GM18858 (cell line): Measurements from ENCODE around the gene BMPR1A.
"Not testable (repeated sequence)": the region's sequence is repeated elsewhere in the genome, so short reads cannot be mapped to it uniquely, and the experiment has no call there.

Source experiments
- ATAC-seq: cut with Tn5 transposase; IDR thresholded peaks from one replicate; pipeline ENCODE4 v1.9.1; 2021; ENCODE audit not compliant: unreplicated experiment

Gene BMPR1A

DNA sequence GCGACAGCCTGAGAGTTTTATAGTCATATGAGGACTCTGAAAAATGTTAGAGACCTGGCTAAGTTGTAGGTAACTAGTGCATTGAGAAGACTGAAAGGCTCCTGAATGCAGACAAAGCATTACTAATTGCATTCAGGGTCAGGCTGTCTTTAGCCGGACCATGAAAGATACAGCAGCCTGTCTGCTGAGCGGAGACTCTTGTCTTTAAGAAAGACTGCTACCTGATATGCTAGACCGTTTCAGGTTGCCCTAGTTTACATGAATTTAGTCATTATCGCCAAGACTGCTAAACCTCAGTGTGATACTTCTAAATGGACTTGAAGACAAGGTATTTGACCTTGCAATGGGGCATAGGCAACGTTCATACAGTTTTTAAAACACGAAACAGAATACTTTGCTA, 81.2 kb downstream of the BMPR1A start:
- ATAC-seq: no peak

DNA sequence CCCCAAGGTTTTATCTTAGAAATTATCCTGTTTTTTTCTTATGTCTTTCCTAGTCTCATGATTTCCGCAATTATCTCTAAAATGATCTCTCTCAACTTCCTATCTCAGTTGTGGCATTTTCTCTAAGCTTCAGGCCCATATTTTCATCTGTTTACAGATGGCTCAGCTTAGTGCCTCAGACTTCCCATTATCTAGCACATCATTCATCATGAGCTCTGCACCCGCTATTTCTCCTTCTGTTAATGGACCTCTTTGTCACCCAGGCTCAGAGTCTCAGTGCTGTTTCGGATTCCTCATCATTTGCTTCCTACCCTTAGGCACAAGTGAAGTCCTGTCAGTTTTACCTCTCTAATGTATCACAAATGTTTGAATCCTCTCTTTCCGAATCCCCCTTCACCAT, 84.1 kb downstream of the BMPR1A start:
- ATAC-seq: no peak

DNA sequence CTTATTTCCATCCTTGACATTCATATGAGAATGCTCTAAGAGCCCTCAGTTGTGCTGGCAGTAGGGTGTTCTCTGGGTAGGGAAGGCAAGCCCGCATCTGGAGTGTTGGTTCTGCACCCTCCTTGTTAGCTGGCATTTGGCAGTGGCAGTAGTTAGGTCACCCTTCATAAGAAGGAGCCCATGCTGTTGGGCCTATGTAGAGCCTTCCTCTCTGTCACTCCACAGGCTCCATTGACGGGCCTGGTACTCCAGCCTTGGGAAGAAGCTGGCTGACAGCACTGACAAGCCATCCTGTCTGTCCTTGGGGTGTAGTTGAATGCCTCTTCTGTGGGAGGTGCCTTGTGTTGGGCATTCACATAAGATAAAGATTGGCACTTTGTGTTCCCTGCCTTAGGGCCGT, 89.7 kb downstream of the BMPR1A start:
- ATAC-seq: no peak

DNA sequence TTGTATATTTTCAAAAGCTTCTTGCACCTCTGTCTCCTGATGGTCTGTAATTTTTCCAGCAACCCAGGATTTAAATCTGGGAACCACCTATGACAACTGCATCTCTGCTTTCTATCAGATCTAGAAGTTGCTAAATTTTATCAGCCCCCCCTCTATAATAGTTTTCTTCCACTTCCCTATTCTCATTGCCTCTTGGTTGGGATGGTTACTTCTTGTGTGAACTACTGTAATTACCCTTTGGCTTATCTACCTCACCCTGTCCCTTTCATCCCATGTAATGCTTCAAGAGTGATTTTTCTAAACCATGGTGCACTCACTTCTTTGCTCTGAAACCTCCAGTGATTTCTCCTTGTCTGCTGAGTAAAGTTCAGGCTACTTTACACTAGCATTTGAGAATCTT, 92.3 kb downstream of the BMPR1A start:
- no peak for ATAC-seq

DNA sequence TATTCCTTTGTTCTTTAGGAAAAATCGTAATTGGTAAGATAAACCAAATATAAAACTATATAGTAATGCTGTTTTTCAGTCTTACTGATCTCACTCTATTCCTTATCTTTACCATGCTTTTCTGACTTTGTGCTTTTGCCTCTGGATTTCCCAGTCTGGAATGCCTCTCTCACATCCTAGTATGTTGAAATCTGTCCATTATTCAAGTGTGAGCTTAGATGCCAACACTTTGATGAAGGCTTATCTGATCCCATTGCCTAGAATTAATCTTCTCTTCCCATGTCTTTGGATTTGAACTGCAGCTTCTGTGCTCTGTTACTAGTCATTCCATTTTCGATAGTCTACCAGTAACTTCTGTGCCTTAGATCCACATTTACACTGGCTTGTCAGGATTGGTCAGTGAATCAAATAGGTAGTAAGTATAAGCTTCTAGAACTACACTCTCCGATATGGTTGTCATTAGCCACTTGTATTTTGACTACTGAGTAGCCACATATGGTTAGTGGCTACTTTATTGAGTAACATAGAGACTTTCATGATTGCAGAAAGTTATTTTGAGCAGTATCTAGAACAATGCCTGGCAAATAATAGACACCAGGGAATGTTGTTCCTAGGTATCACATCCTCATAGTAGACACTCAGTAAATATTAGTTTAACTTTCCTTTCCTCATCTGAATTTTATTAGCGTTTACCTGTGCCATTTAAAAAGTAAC, 92.9 kb downstream of the BMPR1A start:
- peak; percentile 94 for ATAC-seq

DNA sequence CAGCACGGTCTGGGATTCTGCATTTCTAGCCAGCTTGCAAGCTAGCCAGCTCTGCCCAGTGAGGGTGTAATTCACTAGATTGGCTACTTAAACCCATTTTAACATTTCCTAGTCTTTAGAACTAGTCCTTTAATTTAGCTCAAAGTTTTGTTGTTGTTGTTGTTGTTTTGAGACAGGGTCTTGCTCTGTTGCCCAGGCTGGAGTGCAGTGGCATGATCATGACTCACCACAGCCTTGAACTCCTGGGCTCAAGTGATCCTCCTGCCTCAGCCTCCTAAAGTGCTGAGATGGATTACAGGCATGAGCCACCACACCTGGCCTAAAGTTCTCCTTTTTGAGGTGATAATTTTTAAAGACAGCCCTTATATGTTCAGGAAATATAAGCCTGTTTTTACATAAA, 94.1 kb downstream of the BMPR1A start:
- ATAC-seq: no peak

DNA sequence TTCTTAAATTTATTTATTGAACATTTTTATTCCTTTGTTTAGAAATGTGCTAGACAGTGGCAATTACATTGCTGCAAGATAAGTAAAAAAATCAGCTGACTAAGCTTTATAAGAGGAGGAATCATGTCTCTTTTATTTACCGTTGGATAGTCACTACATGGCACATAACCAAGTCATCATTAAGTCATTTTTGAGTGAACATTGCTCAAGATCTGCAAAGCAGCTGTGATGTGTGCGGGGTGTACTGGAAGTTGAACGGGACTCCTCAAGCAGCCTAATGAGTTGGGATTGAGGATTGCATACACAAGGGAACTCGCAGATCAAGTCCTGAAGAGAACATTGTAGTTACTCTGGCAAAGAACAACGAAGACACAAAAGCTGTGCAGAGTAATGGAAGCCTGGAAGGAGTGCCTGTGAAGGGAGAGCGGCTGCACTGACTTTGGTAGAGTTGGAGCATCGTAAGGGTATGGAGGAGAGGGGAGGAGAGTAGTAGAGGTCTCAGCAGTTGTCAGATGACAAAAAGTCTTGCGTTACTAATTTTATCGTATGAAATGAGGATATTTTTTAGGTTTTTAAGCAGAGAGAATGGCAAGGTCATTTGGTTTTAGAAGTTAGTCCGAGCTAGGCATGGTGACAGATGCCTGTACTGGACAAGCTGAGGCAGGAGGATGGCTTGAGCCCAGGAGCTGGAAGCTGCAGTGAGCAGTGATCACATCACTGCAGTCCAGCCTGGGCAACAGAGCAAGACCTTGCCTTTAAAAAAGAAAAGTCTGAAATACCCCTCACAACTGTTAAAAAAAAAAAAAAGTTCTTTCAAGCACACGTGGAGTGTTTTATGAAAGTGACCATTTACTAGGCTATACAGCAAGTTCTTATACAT, 95.1 kb downstream of the BMPR1A start:
- ATAC-seq: no peak

DNA sequence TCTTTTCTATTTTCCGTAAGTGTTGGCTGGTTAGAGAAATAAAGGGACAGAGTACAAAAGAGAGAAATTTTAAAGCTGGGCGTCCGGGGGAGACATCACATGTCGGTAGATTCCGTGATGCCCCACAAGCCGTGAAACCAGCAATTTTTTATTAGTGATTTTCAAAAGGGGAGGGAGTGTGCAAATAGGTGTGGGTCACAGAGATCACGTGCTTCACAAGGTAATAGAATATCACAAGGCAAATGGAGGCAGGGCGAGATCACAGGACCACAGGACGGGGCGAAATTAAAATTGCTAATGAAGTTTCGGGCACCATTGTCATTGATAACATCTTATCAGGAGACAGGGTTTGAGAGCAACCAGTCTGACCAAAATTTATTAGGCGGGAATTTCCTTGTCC, 97.2 kb downstream of the BMPR1A start:
- ATAC-seq: not testable (repeated sequence)

DNA sequence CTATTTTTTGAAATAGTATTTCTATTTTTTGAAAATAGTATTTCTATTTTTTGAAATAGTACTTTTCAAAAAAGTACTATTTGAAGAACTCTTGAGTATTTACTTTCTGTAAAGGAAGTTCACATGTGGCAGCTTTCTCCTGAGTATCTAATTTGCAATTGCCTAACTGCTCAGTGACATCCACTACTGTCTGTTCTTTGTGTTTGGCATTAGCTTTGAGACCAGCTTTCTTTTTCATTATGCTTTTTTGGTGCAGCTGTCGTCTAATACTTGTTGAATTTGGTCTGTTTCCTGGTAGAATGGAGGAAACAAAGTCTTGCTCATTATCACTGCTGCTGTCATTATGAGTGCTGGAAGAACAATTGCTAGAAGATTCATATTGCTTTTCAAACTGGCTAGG, 99.1 kb downstream of the BMPR1A start:
- no peak for ATAC-seq

DNA sequence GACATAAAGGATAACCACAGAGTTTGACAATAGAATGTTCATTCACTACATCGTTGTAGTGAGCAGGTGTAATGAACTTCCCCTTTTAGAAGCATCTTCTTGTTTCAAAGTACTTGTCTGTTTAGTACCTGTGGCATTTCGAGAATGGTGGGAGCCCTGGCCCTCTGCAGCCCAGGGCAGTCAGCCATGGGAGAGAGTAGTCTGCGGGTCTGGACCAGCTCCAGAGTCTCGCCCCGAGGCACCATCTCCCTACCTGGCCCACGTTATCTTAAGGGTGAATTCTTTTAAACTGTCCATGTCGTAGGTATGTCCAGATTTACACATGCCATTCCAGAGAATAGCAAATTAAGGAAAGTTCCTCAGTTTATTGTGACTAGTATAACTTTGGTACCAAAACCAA, 99.7 kb downstream of the BMPR1A start:
- ATAC-seq: no peak

DNA sequence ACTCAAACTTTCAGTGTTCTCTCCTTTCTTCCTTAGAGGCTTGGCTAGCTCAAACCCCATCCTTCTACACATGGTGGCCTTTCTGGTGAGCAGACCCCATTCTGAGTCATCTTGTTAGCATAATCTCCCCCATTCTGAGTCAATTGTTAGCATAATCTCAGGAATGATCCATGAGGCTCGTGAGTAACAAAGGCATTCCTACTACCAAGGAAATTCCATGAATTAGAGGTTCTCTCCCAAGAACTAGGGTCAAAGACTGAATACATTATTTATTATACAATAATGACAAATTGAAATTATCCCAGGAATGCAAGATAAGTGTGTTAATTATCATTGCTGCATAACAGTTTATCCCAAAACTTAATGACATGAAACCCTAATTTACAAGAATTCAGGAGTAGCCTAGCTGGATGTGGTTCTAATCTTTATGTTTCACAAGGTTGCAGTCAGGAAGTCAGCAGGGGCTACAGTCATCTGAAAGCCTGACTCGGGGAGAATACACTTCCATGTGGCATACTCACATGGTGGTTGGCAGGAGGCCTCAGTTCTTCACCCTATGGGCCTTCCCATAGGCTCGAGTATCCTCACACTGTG, 100.8 kb downstream of the BMPR1A start:
- no peak for ATAC-seq

DNA sequence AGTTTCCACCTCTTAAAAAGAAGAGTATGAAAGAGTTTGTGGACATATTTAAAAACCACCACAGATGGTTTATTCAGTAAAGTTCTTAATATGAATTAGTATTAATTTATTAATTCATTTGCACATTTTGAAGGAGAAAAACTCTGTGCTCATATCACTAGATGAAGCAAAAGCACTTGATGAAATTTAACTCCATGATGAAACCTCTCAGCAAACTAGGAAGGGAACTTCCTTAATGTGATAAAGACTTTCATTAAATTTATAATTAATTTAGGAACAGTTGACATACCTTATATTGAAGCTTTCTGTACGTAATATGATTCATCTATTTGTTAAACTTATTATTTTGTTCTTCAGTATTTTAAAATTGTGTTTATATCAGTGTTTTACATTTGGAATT, 101.6 kb downstream of the BMPR1A start:
- no peak for ATAC-seq

DNA sequence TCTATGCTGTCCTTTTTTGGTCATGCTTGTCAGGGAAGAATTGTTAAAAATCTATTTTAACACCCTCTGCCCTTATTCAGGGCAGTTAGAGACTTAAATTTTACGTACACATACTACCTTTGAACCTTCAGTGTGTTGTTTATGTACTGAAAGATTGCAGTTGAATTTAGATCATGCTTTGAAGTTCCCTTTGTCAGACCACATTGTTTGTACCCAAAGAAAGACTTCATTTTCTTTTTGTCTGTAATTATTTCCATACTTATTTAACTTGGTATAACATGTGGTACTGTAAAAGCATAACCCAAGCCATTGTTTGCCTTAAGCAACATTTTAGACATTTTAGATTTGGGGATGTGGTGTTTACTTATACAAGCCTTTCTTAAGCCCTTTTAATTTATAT, 104.9 kb downstream of the BMPR1A start:
- ATAC-seq: no peak

DNA sequence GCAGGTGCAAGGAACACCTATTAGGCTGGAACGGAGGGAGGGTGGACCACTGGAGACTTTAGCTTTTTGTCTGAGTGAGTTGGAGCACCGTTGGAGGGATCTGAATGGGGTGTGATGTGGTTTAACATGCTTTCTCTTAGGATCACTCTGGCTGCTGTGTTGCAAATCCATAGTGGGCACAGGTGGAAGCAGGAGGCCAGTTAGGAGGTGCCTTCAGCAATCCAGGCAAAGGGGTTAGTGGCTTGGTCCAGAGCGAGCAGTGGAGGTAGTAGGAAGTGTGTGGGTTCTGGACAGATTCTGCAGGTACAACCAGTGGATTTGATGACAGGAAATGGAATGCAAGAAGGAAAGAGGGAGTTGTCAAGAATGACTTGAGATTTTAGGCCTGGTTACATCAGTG, 106.0 kb downstream of the BMPR1A start:
- no peak for ATAC-seq

DNA sequence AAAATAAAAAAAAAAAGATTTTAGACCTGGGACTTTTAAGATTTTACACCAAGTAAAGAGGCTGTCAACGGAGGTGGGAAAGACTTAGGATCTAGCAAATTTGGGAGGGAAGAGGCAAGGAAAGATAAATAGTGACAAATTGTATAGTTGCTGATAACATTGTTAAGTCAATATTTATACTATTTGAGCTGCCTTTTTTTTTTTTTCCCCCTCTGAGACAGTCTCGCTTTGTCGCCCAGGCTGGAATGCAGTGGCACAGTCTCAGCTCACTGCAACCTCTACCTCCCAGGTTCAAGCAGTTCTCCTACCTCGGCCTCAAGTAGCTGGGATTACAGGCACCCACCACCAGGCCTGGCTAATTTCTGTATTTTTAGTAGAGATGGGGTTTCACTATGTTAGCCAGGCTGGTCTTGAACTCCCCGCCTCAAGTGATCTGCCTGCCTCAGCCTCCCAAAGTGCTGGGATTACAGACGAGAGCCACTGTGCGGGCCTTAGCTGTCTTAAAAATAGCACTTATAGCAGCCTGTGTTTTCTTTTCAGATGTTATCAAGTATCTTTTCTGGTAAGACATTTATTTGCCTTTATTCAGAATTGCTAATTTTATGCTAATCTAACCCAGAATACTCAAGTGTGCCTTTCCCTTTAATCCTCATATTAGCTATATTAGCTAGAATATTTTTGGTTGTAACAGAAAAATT, 106.5 kb downstream of the BMPR1A start:
- no peak for ATAC-seq

DNA sequence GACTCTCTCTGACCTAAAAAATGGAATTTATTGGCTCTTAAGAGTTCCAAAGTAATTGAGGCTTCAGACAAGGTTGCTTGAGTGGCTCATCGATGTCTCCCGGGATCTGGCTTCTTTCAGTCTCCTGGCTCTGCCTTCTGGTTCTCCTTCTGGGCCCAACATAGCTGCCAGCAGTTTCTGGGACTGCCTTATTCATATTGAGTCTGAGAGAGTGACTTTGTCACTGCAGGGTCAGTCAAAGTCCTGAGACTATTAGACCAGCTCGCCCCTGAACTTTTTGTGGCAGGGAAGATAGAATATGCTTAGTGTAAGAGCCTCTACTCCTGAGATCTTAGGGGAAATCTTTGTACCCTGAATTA, 107.0 kb downstream of the BMPR1A start:
- no peak for ATAC-seq

DNA sequence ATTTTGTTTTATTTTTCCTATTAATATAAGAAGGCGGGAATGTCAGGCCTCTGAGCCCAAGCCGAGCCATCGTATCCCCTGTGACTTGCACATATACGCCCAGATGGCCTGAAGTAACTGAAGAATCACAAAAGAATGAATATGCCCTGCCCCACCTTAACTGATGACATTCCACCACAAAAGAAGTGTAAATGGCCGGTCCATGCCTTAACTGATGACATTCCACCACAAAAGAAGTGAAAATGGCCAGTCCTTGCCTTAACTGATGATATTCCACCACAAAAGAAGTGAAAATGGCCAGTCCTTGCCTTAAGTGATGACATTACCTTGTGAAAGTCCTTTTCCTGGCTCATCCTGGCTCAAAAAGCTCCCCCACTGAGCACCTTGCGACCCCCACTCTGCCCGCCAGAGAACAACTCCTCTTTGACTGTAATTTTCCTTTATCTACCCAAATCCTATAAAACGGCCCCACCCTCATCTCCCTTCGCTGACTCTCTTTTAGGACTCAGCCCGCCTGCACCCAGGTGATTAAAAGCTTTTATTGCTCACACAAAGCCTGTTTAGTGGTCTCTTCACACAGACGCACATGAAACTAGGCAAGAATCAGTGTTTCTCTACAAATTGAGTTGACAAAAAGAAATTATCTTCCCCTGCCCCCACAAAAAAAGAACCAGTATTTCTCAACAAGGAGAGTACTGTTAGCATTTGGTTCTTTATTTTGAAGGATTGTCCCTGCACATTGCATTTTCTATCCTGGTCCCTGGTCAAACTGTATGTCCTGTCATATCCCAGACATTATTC, 108.8 kb downstream of the BMPR1A start:
- ATAC-seq: not testable (repeated sequence)

DNA sequence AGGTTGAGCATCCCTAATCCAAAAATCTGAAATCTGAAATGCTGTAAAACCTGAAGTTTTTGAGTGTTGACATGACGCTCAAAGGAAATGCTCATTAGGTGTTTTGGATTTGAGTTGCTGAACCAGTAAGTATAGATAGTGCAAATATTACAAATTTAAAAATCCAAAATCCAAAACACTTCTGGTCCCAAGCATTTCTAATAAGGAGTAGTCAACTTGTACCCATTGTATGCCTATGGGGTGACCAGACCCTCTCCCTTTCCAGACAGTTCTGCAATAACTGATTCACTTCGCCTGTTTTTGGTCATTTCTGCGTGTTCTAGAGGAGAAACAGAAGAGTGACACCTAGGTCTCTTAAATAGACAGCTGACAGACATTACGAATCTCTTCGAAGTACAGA, 110.7 kb downstream of the BMPR1A start:
- ATAC-seq: no peak

DNA sequence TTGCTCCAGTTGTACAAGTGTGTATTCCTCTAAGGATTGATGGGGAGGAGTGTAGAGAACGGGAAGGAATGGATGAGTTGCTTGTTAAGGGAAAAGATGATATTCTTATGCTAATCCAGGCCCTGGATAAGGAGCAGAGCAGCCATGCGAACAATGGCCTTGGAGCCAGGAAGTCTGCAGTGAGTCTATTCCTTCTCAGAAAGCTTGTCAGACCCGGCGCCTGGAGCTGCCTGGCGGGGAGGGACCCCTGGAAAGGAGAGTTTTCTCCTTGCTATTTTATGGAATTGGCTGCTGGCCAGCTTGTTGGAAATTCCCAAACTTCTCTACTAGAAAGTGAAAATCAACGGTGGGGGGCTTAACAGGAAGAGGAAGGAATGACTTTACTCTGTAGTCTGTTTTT, 111.9 kb downstream of the BMPR1A start:
- ATAC-seq: no peak

DNA sequence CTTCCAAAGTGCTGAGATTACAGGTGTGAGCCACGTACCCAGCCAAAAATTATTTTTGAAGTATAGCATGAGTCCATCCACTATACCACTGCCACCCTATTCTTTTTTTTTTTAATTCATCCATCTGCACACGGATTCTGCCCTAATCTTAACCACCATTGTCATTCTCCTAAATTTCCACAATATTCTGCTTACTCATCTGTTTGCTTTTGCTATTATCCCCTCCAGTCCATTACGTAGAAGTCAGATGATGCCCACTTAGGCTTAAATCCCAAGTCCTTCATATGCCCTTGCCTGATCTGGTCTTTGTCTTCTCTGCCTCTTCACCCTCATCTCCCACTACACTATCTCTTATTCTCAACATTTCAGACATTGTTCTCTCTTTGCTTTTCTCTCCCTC, 114.3 kb downstream of the BMPR1A start:
- no peak for ATAC-seq
